ENCODE data around the gene FAM180B. TPM values are rescaled to one million over a fixed set of nuclear protein-coding genes. Genes with fewer than 3 reads are reported as not detected.
"Not testable (repeated sequence)": the region's sequence is repeated elsewhere in the genome, so short reads cannot be mapped to it uniquely, and the experiment has no call there.

FAM180B gene
- total RNA-seq, 2 donors from 2014 or later: 0.66 TPM; not detected in 1

- 79 to 87% methylated on average over 2 of the region's 2 CpGs for WGBS, 2 donors
- H3K9me3 ChIP-seq: no peaks in the 10 kb centered on the region
- no peak for TF ChIP-seq POLR2A (IDR thresholded peaks at IDR 0.05)
- TF ChIP-seq CTCF (IDR thresholded peaks at IDR 0.05): no peak
- ATAC-seq: no peak
- H3K36me3 ChIP-seq (replicated peaks in 1 of 2; ENCODE audit: insufficient read depth in 1 of 2, low read depth in 2 of 2): no peaks in the 10 kb centered on the region
- no peak overlapping the region for H3K4me3 ChIP-seq
- no peaks in the 10 kb centered on the region for H3K27me3 ChIP-seq
- DNase-seq: no peak
- H3K4me1 ChIP-seq: peaks cover 12% of the 10 kb centered on the region
- no peak overlapping the region for H3K27ac ChIP-seq
- intact Hi-C loops (cut with DNase I): no loop called here
These were observed 26.1 kb upstream of the FAM180B start for GRCh38 chr11:47560426-47560825.

GRCh38 chr11:47562393-47562792, 24.1 kb upstream of the FAM180B start:
- H3K27me3 ChIP-seq; DNase-seq; H3K27ac ChIP-seq; H3K9me3 ChIP-seq; intact Hi-C loops (cut with DNase I); H3K4me3 ChIP-seq; H3K36me3 ChIP-seq (replicated peaks in 1 of 2; ENCODE audit: insufficient read depth in 1 of 2, low read depth in 2 of 2); ATAC-seq: not testable (repeated sequence)
- H3K4me1 ChIP-seq: peaks cover 26% of the 10 kb centered on the region
- WGBS, 2 donors: 68 to 69% methylated on average over 4 of the region's 4 CpGs

DNA sequence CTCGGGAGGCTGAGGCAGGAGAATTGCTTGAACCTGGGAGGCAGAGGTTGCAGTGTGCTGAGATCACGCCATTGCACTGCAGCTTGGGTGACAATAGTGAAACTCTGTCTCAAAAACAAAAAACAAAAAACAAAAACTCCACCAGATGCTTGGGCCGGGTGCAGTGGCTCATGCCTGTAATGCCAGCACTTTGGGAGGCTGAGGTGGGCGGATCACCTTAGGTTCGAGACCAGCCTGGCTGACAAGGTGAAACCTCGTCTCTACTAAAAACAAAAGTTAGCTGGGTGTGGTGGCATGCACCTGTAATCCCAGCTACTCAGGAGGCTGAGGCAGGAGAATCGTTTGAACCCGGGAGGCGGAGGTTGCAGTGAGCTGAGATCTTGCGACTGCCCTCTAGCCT, 22.1 kb upstream of the FAM180B start:
- ATAC-seq; H3K27me3 ChIP-seq; H3K36me3 ChIP-seq (replicated peaks in 1 of 2; ENCODE audit: insufficient read depth in 1 of 2, low read depth in 2 of 2); H3K27ac ChIP-seq; H3K4me3 ChIP-seq; DNase-seq; intact Hi-C loops (cut with DNase I); H3K9me3 ChIP-seq: not testable (repeated sequence)
- H3K4me1 ChIP-seq: peaks cover 29% of the 10 kb centered on the region
- WGBS, 2 donors: 87 to 91% methylated on average over 10 of the region's 10 CpGs

- Histone ChIP-seq H3K36me3 (replicated peaks in 1 of 2; ENCODE audit: insufficient read depth in 1 of 2, low read depth in 2 of 2) (no peaks in the 10 kb centered on the region), H3K27ac (peak overlapping the region; percentile 48 to 87 (median 78)), H3K4me1 (peaks cover 29% of the 10 kb centered on the region), H3K4me3 (peak overlapping the region; percentile 84 to 87), H3K27me3 (no peaks in the 10 kb centered on the region), H3K9me3 (no peaks in the 10 kb centered on the region)
- no peak for DNase-seq
- ATAC-seq: no peak
- TF ChIP-seq CTCF (IDR thresholded peaks at IDR 0.05): no peak
- no peak for TF ChIP-seq POLR2A (IDR thresholded peaks at IDR 0.05)
- 7 to 29% methylated on average over 3 to 11 of the region's 11 CpGs for WGBS, 2 donors
- intact Hi-C loops (cut with DNase I): no loop called here
These were observed 21.5 kb upstream of the FAM180B start for GRCh38 chr11:47564933-47565339.

DNA sequence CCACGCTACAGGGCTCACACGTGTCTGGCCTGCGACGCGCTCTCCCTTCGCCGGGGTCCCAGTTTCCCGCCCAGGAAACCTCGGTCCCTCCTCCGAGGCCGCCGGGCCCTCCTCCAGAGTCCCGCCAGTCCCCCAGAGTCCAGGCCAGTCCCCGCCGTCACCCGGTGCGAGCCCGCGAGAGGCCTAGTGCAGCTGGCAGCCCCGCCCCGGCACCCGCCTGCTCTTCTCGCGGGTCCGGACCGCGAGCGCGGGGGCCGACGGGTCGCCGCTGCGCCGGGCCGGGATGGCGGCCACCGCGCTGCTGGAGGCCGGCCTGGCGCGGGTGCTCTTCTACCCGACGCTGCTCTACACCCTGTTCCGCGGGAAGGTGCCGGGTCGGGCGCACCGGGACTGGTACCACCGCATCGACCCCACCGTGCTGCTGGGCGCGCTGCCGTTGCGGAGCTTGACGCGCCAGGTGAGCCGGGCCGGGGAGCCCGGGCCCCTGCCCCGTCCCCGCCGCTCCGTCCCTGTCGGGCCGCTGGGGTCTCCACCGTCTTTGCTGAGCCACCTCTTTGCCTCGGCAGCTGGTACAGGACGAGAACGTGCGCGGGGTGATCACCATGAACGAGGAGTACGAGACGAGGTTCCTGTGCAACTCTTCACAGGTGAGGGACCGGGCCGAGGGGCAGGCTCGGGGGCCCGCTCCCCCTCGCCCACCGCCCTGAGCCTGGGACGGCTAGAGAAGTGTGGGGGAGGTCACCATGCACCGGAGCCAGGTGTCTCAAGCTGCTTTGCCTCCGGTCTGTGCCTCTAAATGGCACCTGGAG, 20.9 kb upstream of the FAM180B start, which contains the start of gene PTPMT1:
TSS of gene PTPMT1 (plus strand) at position 260 of the 809 bp plus-strand sequence. CDS start at position 284, 24 bp downstream.
- Histone ChIP-seq H3K4me1 (peaks cover 29% of the 10 kb centered on the region), H3K27me3 (no peaks in the 10 kb centered on the region), H3K27ac (peak within 1 kb of the TSS; percentile 48 to 87 (median 78)), H3K9me3 (no peaks in the 10 kb centered on the region), H3K4me3 (peak within 1 kb of the TSS; percentile 84 to 87), H3K36me3 (replicated peaks in 1 of 2; ENCODE audit: insufficient read depth in 1 of 2, low read depth in 2 of 2) (no peaks in the 10 kb centered on the region)
- 0 to 1% methylated on average over 15 to 86 of the region's 86 CpGs for WGBS, 2 donors
- DNase-seq (peak; percentile 72 to 84 (median 80)), ATAC-seq (peak; percentile 94)
- intact Hi-C loops (cut with DNase I): no loop called here
- TF ChIP-seq POLR2A (IDR thresholded peaks at IDR 0.05) (peak; percentile 60 to 67 (median 60)), CTCF (IDR thresholded peaks at IDR 0.05) (no peak)

Measured in body of pancreas (tissue), 4 donors.